Activated CD4-positive, alpha-beta T cell treated with anti-CD3 and anti-CD28 coated beads for 24 hours (primary cell): ENCODE data around the gene RYR2.
"Not testable (repeated sequence)": the region's sequence is repeated elsewhere in the genome, so short reads cannot be mapped to it uniquely, and the experiment has no call there.

ENCODE experiments used
- DNase-seq, 2 donors: peaks; one replicate each; pipeline ENCODE4 v3.0.0-alpha.2; 2020; ENCODE audit warnings: low read depth in 2 of 2

Gene RYR2

DNA sequence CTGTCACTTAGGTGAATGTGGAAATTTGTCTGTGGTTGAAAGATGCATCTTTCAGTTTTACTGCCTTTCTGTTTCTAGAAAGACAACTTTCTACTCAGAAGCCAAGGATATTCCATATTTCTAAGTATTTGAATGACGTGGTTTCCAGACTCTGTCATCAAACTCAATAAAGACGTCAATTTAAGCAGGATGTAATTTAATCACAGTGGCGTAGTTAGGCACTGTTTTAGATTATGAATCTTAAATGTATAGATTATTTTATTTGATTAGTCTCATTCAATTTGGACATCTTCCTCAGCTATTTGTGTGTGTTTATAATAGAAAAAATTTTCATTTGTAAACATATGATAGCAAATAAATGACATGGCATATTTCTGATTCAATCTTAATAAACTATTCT lies 298.9 kb downstream of the RYR2 start:
- DNase-seq: no peak

DNA sequence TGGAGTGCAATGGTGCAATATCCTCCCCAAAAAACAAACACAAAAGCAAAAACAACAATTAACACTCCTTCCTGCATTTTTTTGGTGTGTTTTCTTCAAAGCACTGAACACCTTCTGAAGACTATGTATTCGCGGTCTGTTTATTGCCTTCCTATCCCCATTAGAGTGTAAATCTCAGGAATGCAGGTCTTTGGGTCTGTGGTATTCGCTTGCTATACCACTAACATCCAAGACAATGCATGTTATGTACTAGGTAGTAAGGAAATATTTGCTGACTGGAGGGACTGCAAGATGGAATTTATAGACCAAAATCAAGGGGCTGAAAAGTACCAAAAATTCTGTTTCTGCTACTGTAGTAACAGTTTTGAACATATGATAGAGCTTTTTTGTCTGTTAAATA lies 299.4 kb downstream of the RYR2 start:
- no peak for DNase-seq

DNA sequence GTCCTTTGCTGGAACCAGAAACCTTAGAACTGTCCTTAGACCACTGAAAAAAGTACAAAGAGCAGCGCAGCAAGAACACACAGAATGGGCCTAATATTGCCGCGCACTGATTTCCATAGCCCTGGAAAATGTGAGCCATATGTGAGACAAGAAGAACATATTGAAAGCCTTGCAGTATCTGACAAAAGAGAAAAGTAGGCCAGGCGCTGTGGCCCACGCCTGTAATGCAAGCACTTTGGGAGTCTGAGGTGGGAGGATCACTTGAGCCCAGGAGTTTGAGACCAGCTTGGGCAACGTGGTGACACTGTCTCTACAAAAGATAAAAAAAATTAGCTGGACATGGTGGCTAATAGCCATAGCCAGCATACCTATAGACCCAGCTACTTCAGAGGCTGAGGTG lies 300.7 kb downstream of the RYR2 start:
- no peak for DNase-seq

DNA sequence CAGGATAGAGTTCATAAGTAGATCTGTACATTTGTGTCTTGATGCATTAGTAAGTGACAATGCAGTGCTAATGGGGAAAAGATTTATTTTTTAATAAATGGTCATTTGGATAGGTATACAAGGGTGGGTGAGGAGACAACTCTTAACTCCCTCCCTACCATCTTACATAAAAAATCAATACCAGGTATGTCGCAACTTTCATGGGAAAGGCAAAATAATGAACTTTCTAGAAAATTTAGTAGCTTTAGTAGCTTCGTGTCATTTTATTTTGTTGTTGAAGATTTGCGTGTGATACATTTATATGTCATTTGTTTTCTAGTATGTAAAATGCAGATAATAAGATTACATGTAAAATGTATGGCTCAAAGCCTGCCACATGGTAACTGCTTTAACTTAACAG lies 310.8 kb downstream of the RYR2 start:
- no peak for DNase-seq

DNA sequence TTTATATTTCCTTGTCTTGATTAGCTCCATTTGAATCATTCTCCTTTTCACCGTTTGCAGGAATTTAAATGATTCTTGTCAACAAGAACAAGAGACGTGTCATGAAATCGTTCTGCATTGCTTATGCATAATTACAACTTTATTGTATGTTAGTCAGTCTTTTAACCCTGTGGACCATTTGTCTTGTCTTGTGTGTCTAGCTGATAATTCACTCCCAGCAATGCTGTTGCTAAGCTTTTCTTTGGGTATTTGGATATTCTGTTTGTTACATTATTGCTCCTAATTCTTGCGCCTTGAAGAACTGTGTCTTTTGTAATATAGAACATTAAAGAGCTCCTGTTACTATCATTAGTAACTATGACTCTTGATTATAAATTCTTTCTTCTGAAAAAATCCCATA lies 311.9 kb downstream of the RYR2 start:
- DNase-seq: no peak

DNA sequence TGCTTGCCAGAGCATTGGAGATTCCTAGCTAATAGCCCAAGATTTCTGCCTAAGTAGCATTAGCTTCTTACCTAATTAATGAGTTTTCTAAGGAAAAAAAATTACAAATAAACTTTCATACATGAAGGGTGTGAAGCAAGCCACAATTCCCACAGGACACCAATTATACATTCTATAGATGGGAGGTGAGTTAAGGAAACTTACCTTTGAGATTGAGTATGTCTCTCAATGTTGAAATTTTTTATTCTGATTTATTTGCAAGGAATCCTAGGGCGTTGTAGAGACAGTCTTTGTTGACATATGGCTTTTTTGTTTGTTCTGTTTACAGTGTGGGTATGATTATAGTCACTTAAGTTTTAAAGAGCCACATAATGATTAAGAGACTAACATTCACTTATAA lies 313.0 kb downstream of the RYR2 start:
- DNase-seq: no peak

DNA sequence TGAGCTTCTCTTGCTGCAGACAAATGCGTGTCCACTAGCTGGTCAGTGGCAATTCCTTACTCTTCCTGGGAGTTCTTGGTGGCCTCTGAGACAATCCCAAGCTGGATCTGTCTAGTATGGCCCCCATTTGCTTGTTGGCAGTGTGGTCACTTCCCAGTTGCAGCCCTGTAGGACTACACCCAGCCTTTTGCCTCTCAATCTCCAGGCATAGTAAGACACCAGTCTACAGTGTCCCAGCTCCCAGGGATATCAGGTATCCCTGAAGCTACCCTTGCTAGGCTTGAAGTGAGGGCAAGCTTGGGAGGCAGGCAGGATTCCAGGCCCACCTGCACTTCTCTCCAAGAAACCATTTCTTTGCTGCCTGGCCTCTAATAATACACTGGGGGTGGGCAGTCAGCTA lies 316.6 kb downstream of the RYR2 start:
- no peak for DNase-seq

DNA sequence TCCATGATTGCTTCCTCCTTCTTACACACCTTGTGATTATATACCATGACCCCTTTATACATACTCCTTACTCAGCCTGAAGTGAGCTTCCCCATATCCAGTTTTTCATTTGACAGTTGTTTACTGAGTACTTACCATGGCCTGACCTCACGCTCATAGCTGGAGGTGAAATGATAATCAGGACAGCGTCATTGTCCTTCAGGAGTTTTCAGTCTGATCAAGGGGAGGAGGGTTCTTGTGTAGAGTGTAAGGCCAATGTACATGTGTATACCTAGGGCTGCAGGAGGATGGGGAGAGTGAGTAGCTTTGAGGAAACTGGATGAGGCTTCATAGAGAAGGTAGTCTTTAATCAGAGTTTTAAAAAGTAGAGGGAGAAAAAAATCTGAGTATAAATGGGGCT lies 325.8 kb downstream of the RYR2 start:
- DNase-seq: no peak

DNA sequence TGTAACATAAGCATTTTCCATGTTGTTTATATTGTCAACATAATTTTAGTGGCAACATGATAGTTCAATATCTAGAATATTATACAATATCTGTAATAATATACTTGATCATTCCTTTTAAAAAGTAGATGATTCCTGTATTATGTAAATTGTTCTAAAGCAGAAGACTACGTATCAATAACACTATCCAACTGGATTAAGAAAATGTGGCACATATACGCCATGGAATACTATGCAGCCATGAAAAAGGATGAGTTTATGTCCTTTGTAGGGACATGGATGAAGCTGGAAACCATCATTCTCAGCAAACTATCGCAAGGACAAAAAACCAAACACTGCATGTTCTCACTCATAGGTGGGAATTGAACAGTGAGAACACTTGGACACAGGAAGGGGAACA lies 329.5 kb downstream of the RYR2 start:
- DNase-seq: not testable (repeated sequence)

DNA sequence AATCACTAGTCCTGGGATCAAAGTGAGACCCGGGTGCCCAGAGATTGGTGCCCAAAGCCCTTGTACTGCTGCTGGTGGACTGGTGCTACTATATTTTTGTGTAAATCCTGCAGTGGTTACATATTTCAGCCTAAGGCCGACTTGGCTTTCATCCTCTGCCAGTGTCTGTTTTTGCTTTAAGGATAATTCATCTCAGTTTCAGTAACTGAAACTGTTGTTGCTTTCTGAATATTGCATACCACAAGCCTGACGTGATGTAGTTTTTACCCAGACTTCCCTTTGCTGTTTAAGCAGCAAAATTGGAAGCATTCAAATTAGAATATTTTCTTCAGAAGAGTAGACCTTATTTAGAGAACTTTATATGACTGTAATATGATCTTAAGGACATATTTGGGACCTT lies 341.8 kb downstream of the RYR2 start:
- no peak for DNase-seq

DNA sequence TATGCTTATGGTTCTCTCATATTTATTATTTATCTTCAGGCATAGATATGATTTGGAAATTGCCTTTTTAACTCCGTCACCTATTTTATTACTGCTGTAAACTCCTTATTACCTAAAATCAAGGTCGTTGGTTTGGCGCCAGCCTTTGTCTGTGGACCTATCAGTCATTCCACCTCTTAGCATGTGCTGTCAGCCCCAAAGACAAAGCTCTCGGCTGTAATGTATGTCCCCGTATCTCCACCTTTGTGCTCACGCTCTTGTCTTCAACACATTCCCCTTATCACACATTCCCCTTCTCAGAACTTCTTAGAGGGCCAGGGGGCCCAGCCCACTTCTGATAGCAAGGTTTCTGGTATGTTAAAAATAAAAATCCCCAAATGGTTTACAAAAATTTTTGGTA lies 342.2 kb downstream of the RYR2 start:
- DNase-seq: no peak

DNA sequence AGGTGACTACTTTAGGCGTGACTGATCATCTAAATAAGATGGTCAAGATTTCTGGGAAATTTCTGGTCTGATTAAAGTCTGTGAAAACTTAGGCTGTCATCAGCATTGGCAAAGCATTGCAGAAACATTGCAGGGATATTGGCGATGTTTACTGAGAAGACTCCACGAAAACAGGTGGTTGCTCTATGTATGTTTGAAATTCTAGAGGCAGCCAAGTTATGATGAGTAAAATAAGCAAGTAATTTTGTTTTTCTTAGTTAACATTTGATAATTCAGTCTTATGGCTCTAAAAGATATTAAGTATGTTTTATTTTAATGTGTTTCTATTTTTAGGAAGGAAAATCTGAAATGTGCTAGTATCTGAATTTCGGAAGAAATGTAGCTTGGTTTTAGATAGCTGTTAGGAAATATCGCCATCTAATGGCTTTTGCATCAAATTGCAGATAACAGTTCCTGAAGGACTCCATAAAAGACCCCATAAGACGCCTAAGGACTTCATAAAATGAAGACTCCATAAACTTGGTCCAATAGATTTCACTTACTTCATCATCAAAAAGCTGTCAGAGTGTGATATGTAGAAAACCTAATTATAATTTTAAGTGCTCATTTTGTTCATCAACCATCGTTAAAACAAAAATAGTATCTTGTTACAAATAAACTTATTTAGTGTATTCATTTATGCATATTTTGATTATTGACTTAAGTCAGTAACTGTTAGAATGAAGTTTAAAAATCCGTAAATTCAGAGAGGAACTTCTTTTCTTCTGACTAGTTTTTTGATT lies 344.6 kb downstream of the RYR2 start:
- no peak for DNase-seq

DNA sequence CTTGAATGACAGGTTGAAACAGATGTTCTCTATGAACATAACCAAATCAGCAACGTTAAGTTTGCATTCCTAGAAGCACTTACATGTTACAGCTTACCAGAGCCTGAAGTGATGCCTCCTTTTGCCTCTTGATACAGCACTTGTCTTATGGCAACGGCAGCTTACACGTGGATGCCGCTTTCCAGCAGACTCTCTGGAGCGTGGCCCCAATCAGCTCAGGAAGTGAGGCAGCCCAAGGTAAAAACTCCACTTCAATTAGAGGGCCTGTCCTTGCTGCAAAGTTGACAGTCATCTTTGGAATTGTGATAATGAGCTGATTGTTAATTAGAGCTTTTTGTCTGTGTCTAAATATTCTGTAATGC lies 345.1 kb downstream of the RYR2 start:
- no peak for DNase-seq

DNA sequence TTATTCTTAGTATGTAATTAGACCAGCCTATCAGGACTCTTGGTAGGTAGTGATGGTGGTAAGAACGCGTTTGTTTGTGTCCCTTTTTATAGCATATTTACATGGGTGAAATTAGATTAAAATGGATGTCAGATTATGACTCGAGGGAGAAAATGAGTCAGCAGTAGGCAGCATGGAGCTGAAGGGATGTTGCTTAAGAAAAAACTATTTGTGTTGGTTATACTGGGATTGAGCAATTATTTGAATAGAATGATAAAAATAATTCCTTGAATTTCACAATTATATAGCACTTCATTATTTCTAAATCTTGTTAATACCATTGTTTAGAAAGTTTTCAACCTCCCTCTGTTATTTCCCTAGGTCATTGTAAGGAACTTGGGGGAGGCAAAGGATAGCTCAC lies 348.8 kb downstream of the RYR2 start:
- DNase-seq: no peak

DNA sequence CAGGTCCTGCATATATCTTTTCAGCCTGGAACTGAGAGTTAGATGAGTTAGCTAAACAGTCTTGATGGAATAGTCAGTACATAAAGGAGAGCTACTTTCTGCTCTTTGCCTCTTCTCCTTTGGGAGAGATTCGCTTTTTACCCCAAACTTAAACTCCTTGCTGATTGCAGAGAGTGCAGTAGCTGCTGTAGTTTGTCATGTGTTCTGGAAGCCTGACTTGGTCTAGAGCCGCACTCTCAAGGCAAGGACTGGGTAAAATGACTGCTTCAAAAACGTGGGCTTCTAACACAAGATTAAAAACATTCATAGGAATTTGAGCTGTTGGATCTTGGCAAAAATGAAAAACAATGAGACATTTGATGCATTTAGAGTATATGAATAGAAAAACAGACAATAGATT lies 351.6 kb downstream of the RYR2 start:
- DNase-seq: no peak

DNA sequence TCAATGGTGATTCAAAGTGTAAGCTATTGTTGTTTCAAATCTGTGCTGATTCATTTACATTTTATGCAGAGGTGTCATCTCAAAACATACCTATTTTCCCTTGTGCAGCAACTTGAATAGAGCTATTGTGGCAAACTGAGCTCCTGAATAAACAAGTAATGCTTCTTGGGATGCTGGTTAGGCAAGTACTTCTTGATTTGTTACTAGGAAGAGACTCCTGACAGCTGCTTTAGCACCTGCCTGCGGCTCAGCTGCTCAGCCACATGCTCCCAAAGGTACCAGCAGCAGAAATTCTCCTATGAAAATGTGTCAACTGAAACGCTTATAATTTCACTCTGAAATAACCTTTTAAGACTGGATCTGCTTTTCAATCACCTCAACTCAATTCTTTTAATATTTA lies 352.3 kb downstream of the RYR2 start:
- no peak for DNase-seq

DNA sequence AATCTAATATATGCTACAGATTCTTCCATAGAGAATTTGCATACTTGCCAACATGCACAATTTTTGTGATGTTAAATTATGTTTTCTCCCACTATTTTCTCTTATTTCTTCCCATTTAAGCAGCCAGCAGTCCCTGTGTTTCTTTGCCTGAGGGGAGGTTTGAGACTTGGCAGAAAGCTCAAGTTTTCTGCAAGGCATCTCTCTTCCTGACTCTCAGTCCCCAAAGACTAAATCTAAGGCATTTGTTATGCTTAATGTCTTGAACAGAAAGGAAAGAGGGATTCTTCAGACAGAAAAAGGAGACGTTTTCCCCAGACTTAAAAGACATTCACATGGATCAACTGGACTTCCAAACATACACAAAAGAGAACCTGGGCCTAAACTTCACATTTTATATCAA lies 354.4 kb downstream of the RYR2 start:
- DNase-seq: no peak

DNA sequence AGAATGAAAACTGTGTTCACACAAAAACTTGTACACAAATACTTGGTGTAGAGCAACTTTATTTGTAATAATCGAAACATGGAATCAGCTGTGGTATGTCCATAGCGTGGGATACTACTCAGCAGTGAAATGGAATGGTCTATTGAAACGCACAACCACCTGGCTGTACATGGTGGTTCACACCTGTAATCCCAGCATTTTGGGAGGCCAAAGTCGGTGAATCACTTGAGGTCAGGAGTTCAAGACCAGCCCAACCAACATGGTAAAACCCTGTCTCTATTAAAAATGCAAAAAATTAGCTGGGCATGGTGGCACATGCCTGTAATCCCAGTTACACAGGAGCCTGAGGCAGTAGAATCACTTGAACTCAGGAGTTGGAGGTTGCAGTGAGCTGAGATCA lies 356.8 kb downstream of the RYR2 start:
- DNase-seq: no peak

DNA sequence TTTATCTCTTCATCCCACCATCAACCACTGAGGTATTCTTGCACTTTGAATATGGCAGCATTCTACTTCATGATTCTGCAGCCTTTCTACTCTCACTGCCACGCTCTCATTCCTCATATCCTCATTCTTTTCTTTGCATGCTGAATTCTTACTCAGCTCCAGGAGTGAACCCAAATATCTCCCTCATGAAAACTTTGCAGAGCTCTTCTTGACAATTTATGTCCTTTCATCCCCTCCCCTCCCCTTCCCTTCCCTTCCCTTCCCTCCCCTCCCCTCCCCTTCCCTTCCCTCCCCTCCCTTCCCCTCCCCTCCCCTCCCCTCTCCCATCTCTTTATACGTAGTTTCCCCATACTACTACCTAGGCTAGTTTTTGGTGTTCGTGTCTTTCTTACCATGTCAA lies 363.9 kb downstream of the RYR2 start:
- DNase-seq: no peak

DNA sequence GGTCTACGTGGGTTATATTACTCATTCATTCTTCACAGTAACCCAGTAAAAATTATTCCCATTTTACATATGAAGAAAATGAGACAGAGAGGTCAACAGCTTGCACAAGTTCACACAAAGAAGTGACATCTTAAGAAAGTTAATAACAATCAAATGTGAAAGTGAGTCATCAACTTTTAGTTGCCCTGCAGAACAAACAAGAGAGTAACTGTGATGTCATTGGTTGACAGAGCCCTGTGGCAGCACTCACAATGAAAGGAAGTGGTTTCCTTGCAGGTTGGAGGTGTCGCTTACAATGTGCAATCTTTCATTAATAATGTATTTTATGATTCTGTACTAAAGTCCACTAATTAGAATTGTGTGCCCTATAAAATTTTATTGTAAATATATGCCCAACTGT lies 369.6 kb downstream of the RYR2 start:
- DNase-seq: no peak

DNA sequence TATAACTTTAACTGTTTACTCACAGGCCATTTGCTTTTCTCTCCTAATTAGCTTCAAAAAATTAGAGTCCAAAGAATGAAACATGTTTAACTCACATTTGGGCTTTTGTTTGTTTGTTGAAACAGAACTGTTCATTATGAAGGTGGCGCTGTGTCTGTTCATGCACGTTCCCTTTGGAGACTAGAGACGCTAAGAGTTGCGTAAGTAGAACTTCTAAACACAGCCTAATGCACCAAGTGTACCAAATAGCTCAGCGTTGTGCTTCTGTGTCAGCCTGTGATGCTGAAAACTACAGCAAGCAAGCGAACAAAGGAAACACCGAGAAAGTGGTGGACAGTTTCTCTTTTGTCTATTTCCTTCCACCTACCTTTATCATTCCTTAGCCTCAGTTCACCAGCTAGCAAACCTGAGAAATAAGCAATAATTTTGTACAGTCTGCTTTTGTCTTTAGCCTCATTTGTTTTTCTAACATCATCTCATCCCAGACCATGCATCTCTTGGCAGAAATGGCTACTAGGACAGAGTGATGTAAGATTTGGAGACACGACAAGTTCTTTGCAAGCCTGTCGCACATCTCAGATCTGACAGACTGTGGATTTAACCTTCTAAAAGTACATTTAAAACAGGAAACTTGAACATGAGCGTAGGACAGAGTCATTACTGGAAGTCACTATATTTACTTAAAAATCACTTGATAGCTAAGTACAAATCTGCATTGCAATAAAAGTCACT lies 375.1 kb downstream of the RYR2 start:
- DNase-seq: no peak

DNA sequence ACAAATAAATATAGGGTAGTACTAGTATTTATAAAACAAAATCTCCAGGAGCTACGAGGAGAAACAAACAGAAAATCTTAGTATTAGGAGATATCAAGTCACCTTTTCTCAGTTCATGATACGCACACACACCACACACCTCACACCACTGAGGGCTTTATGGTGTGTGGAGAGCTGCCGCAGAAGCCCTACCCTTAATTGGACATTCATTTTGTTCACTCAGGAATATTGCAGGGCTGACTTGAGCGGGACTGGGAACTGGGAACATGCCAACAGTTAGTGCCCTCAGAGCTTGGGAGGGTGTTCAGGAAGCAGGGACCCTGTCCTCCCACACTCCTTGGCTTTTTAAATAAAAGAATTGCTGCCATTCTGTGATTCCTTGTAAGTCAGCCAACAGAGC lies 386.8 kb downstream of the RYR2 start:
- DNase-seq: no peak

DNA sequence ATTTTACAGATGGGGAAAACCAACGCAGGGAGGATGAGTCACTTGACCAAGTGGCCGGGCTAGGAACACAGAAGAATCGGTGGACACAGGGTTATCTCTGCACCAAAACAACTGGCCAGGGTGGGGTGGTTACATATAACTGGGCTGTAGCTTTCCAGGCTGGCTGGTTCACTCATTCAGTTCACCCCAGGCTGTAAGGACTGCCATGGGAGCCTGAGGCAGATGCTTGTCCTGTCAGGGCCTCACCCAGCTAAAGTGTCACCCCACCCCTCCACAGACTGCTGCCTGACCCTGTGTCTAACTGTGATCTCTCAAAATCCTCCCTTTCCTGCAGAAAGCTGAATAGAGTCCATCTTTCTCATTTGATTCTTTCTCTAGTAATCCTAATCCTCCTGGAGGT lies 387.3 kb downstream of the RYR2 start:
- no peak for DNase-seq

DNA sequence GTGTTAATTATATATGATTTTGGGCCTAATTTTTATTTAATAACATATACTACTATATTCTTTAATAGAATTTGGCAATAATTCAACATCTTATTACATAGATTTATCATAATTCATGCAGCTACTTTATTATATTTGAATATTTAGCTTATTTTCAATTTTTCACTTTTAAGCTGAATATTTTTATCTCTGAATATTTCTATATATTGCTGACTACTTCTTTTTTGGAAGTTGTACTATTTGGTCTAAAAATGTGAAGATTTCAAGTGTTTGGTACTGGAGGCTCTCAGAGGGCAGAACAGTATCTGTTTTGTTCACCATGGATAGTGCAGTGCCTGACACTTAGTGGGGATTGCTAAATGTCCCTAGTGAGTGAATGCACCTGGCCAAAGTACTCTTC lies 389.5 kb downstream of the RYR2 start:
- DNase-seq: no peak
